ENCODE measurements around the gene PELI2.

GRCh38 chr14:56299306-56299984 is 181.2 kb downstream of the PELI2 start:
- TF ChIP-seq CTCF (IDR thresholded peaks at IDR 0.05) (peak; percentile 23), EZH2 (IDR thresholded peaks at IDR 0.05) (no peak)

Measured in neural progenitor cell (in vitro differentiated cells).